Measurements from ENCODE around the gene HSD11B1.

HSD11B1 gene

DNA sequence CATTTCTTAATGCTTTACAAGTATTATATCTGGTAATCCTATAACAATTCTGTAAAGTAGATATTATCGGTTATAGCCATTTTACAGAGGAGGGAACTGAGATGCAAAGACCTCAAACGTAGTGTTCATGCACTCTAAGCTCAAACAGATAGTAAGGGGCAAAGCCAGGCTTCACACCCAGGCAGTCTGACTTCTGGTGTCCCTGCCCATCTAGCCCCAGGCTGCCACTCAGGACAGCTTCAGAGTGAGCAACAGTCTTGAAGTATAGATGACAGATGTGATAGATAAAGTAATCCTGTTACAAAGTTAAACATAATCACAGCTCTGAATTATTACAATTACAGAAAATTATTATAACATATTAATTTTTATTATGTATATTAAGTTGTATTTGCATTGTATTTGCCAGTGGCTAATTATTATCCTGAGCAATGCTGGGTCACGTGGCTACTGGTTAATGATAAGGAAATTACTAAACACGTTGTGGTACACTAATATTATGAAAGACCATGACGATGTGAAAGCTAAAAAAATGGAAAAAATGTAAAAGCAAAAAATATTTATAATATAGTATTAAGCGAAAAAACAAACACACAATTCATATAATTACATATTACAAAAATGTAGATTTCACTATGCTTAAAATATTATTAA, 45.2 kb downstream of the HSD11B1 start:
- ChIA-PET POLR2A (no interaction called here), CTCF (interaction anchor here (1.0 to 3.2 kb wide), 4 partner anchors 18 to 103 kb away, joined by 3 to 28 read pairs (median 6); no protein-coding TSS in a partner anchor)
- Histone ChIP-seq H3K27ac (ENCODE audit: insufficient read depth in 1 of 2, low read depth in 1 of 2, low read length in 2 of 2, poor library complexity in 1 of 2, severe bottlenecking in 2 of 2) (no peak overlapping the region), H3K4me1 (ENCODE audit: control extremely low read depth in 1 of 4, control insufficient read depth in 4 of 4, insufficient read depth in 4 of 4, low read length in 3 of 4) (peaks cover 5 to 36% (median 23%) of the 10 kb centered on the region in 4 experiments), H3K36me3 (ENCODE audit: control insufficient read depth in 4 of 4, insufficient read depth in 4 of 4, low read length in 3 of 4) (no peaks in the 10 kb centered on the region), H3K27me3 (replicated peaks in 2 of 5; ENCODE audit: control insufficient read depth in 4 of 5, insufficient read depth in 5 of 5, low read length in 4 of 5) (no peaks in the 10 kb centered on the region), H3K9me3 (ENCODE audit: control extremely low read depth in 1 of 5, control insufficient read depth in 4 of 5, insufficient read depth in 2 of 5, low read depth in 1 of 5, low read length in 4 of 5) (no peaks in the 10 kb centered on the region), H3K4me3 (ENCODE audit: control insufficient read depth in 1 of 7, extremely low read depth in 1 of 7, insufficient read depth in 4 of 7, low read depth in 2 of 7, low read length in 6 of 7) (no peak overlapping the region)
- WGBS (ENCODE audit: insufficient coverage): 89% methylated on average over 3 of the region's 6 CpGs
- no peak for DNase-seq

DNA sequence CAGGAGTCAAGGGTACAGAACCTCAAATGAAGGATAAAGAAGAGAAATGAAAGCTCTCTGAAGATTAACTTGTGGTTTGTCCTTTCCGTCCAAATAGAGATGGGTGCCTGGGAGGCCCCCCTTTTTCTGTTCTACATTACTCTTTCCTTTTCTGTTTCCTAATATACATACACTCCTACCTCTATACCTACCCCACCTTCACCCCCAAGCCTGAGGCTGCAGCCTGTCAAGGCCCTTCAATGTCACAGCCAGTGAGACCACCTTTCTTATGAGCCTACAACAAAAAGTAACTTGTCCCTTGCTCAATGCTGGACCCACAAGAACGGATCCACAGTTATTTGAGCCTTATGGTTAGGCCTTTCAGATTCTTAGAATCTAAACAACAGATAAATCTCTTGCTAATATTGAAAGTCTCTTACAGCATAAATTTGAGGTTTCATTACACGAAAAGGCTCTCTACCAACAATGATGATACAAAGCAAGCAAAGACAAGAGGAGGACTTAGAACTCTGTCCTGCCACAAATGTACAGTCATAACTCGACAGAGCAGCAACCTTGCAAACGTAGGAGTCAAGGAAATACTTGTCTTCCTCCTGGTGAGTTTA, 47.1 kb downstream of the HSD11B1 start:
- H3K4me3 ChIP-seq (ENCODE audit: control insufficient read depth in 1 of 7, extremely low read depth in 1 of 7, insufficient read depth in 4 of 7, low read depth in 2 of 7, low read length in 6 of 7): peak overlapping the region in 2 of 7 experiments; percentile 6 to 7
- no peaks in the 10 kb centered on the region for H3K27me3 ChIP-seq (replicated peaks in 2 of 5; ENCODE audit: control insufficient read depth in 4 of 5, insufficient read depth in 5 of 5, low read length in 4 of 5)
- peaks cover 13 to 54% (median 42%) of the 10 kb centered on the region in 4 experiments for H3K4me1 ChIP-seq (ENCODE audit: control extremely low read depth in 1 of 4, control insufficient read depth in 4 of 4, insufficient read depth in 4 of 4, low read length in 3 of 4)
- no peak for DNase-seq
- peak overlapping the region in 1 of 2 experiments; percentile 44 for H3K27ac ChIP-seq (ENCODE audit: insufficient read depth in 1 of 2, low read depth in 1 of 2, low read length in 2 of 2, poor library complexity in 1 of 2, severe bottlenecking in 2 of 2)
- POLR2A ChIA-PET: no interaction called here
- CTCF ChIA-PET: interaction anchor here (0.9 to 1.2 kb wide), 2 partner anchors 8 to 175 kb away, joined by 3 to 4 read pairs; no protein-coding TSS in a partner anchor
- no peaks in the 10 kb centered on the region for H3K9me3 ChIP-seq (ENCODE audit: control extremely low read depth in 1 of 5, control insufficient read depth in 4 of 5, insufficient read depth in 2 of 5, low read depth in 1 of 5, low read length in 4 of 5)
- WGBS (ENCODE audit: insufficient coverage): 27% methylated on average over 5 of the region's 5 CpGs
- H3K36me3 ChIP-seq (ENCODE audit: control insufficient read depth in 4 of 4, insufficient read depth in 4 of 4, low read length in 3 of 4): no peaks in the 10 kb centered on the region

DNA sequence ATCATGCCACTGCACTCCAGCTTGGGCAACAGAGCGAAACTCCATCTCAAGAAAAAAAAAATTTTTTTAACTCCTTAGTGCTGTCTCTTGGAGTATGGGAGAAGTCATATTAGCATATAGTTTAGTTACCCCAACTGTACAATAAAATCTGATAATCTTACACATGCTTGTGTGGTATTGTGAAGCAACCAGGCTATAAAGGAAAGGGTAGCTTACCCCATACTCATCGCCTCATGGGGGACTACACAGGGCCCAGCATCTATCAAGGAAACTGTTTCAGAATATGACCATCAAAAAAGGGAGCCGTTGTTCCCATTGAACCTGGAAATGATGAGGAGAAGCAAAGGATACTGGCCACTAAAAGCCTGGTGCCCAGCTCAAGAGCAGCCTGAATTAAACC, 48.2 kb downstream of the HSD11B1 start:
- H3K27ac ChIP-seq (ENCODE audit: insufficient read depth in 1 of 2, low read depth in 1 of 2, low read length in 2 of 2, poor library complexity in 1 of 2, severe bottlenecking in 2 of 2): no peak overlapping the region
- no peaks in the 10 kb centered on the region for H3K36me3 ChIP-seq (ENCODE audit: control insufficient read depth in 4 of 4, insufficient read depth in 4 of 4, low read length in 3 of 4)
- no peaks in the 10 kb centered on the region for H3K9me3 ChIP-seq (ENCODE audit: control extremely low read depth in 1 of 5, control insufficient read depth in 4 of 5, insufficient read depth in 2 of 5, low read depth in 1 of 5, low read length in 4 of 5)
- peaks cover 22 to 57% (median 49%) of the 10 kb centered on the region in 4 experiments for H3K4me1 ChIP-seq (ENCODE audit: control extremely low read depth in 1 of 4, control insufficient read depth in 4 of 4, insufficient read depth in 4 of 4, low read length in 3 of 4)
- POLR2A ChIA-PET: no interaction called here
- H3K4me3 ChIP-seq (ENCODE audit: control insufficient read depth in 1 of 7, extremely low read depth in 1 of 7, insufficient read depth in 4 of 7, low read depth in 2 of 7, low read length in 6 of 7): no peak overlapping the region
- WGBS (ENCODE audit: insufficient coverage): 100% methylated on average over 1 of the region's 3 CpGs
- no peak for DNase-seq
- no peaks in the 10 kb centered on the region for H3K27me3 ChIP-seq (replicated peaks in 2 of 5; ENCODE audit: control insufficient read depth in 4 of 5, insufficient read depth in 5 of 5, low read length in 4 of 5)
- CTCF ChIA-PET: interaction anchor here (1.0 kb wide), 1 partner anchor 20 kb away, joined by 4 read pairs; no protein-coding TSS in a partner anchor

DNA sequence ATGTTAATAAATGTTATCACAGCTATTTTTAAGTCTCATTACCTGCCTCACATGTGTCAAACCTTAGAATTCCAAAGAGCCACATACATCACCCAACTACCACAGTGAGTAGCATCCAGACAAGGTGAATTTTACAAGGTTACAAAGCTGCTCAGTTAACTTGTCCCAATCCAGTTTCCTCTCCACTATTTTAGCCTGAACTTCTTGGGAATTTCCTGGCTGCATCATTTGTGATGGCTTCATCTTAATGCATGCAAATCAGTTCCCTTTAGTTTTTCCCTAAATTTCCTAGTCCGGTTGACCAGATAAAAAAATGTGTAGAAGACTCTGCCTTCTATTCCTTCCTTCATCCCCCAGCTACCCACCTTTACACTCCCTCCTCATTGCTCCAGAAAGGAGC, 50.6 kb downstream of the HSD11B1 start:
- peaks cover 32 to 65% (median 57%) of the 10 kb centered on the region in 4 experiments for H3K4me1 ChIP-seq (ENCODE audit: control extremely low read depth in 1 of 4, control insufficient read depth in 4 of 4, insufficient read depth in 4 of 4, low read length in 3 of 4)
- H3K27me3 ChIP-seq (replicated peaks in 2 of 5; ENCODE audit: control insufficient read depth in 4 of 5, insufficient read depth in 5 of 5, low read length in 4 of 5): no peaks in the 10 kb centered on the region
- CTCF ChIA-PET: interaction anchor here (0.9 to 8.2 kb wide), 6 partner anchors 9 to 105 kb away, joined by 3 to 54 read pairs (median 4); no protein-coding TSS in a partner anchor
- peak overlapping the region in 1 of 2 experiments; percentile 77 for H3K27ac ChIP-seq (ENCODE audit: insufficient read depth in 1 of 2, low read depth in 1 of 2, low read length in 2 of 2, poor library complexity in 1 of 2, severe bottlenecking in 2 of 2)
- H3K4me3 ChIP-seq (ENCODE audit: control insufficient read depth in 1 of 7, extremely low read depth in 1 of 7, insufficient read depth in 4 of 7, low read depth in 2 of 7, low read length in 6 of 7): peak overlapping the region in 2 of 7 experiments; percentile 68 to 82
- WGBS (ENCODE audit: insufficient coverage): no CpG with 5 or more reads among the region's 1 CpG
- H3K36me3 ChIP-seq (ENCODE audit: control insufficient read depth in 4 of 4, insufficient read depth in 4 of 4, low read length in 3 of 4): peaks cover 0 to 19% (median 11%) of the 10 kb centered on the region in 4 experiments
- POLR2A ChIA-PET: interaction anchor here (0.7 kb wide), 1 partner anchor 117 kb away, joined by 4 read pairs; no protein-coding TSS in a partner anchor
- no peaks in the 10 kb centered on the region for H3K9me3 ChIP-seq (ENCODE audit: control extremely low read depth in 1 of 5, control insufficient read depth in 4 of 5, insufficient read depth in 2 of 5, low read depth in 1 of 5, low read length in 4 of 5)
- no peak for DNase-seq

DNA sequence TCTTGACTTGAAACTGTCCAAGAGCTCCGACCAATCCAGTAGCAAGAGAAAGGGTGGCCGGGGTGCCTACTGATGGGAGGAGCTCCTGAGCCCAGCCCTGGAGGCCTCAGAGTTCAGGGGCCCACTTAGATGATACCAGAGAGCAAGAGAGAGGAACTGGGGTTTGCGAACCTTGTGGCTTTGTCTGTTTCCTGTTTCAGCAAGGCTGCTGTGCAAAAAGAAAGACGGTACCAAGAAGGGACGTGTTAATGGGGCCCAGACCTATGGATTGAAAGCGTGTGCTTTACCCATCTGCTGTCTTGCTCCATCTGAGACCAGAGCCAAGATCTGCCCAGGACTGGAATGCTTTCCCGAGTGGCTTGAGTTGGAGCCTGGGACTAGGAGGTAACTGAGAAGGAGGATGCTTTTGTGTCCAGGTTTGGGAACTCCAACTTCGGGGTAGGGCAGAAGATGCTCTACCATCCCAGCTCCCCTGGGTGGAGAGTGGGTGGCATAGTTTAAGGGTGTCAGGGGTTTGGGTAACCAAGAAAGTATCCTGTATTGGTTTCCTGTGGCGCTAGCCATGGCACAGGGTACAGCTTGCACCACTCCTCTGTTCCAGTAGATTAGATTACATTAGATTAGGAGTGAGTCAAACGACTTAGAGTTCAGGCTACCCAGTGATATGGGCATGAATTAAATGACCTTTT, 51.4 kb downstream of the HSD11B1 start, which contains the start of gene TRAF3IP3:
Gene TRAF3IP3, plus strand, starts transcription at position 128 of the 689 bp plus-strand sequence. CDS start 3,987 bp downstream, outside the sequence.
- ChIA-PET CTCF (interaction anchor here (1.0 to 8.2 kb wide), 6 partner anchors 8 to 106 kb away, joined by 3 to 54 read pairs (median 4); no protein-coding TSS in a partner anchor), POLR2A (interaction anchor here (0.7 kb wide), 1 partner anchor 116 kb away, joined by 4 read pairs; no protein-coding TSS in a partner anchor)
- WGBS (ENCODE audit: insufficient coverage): 6% methylated on average over 8 of the region's 10 CpGs
- H3K27me3 ChIP-seq (replicated peaks in 2 of 5; ENCODE audit: control insufficient read depth in 4 of 5, insufficient read depth in 5 of 5, low read length in 4 of 5): no peaks in the 10 kb centered on the region
- no peaks in the 10 kb centered on the region for H3K9me3 ChIP-seq (ENCODE audit: control extremely low read depth in 1 of 5, control insufficient read depth in 4 of 5, insufficient read depth in 2 of 5, low read depth in 1 of 5, low read length in 4 of 5)
- peak; percentile 85 to 97 (median 95) for DNase-seq
- H3K36me3 ChIP-seq (ENCODE audit: control insufficient read depth in 4 of 4, insufficient read depth in 4 of 4, low read length in 3 of 4): peaks cover 3 to 26% (median 16%) of the 10 kb centered on the region in 4 experiments
- H3K4me1 ChIP-seq (ENCODE audit: control extremely low read depth in 1 of 4, control insufficient read depth in 4 of 4, insufficient read depth in 4 of 4, low read length in 3 of 4): peaks cover 32 to 62% (median 57%) of the 10 kb centered on the region in 4 experiments
- peak within 1 kb of the TSS; percentile 26 to 77 for H3K27ac ChIP-seq (ENCODE audit: insufficient read depth in 1 of 2, low read depth in 1 of 2, low read length in 2 of 2, poor library complexity in 1 of 2, severe bottlenecking in 2 of 2)
- peak within 1 kb of the TSS; percentile 18 to 82 (median 63) for H3K4me3 ChIP-seq (ENCODE audit: control insufficient read depth in 1 of 7, extremely low read depth in 1 of 7, insufficient read depth in 4 of 7, low read depth in 2 of 7, low read length in 6 of 7)

DNA sequence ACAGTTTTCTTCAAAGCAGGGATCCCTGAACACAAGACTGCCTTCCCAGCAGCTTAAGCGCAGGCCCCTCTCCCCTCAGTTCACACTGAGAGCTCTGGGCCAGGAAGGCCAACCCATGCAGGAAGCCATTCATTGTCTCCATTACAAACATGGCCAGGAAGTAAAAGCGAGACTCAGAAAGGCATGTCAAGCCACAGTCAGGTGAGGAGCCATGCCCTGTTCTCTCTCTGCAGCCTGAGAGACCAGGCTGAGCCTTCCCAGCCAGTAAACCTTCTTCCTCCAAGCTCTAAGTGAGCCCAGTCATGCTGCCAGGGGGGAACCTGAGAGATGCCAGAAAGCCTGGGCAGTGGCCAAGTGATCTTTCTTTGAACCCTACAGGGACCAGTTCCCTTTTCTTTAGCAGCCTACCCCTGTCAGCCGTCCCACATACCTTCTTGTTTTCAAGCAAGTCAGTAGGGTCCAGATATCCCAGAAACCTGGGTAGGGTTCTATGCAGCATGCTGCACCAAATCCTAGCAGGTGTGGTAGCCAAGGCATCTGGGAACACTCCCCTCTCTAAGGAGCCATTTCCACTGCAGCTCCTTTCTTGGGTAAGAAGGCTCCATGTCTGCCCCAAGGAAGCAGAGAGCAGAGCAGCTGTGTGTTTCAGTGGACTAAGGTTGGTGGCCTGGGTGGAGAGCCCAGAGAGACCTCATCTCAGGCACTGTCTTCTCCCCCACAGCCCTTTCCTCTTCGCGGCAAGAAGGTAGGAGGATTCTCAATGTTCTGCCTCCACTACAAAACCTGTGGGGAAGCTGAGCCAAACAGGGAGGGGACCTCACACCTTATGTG, 52.2 kb downstream of the HSD11B1 start:
- Histone ChIP-seq H3K36me3 (ENCODE audit: control insufficient read depth in 4 of 4, insufficient read depth in 4 of 4, low read length in 3 of 4) (peaks cover 9 to 34% (median 23%) of the 10 kb centered on the region in 4 experiments), H3K27ac (ENCODE audit: insufficient read depth in 1 of 2, low read depth in 1 of 2, low read length in 2 of 2, poor library complexity in 1 of 2, severe bottlenecking in 2 of 2) (peak overlapping the region; percentile 26 to 77), H3K4me3 (ENCODE audit: control insufficient read depth in 1 of 7, extremely low read depth in 1 of 7, insufficient read depth in 4 of 7, low read depth in 2 of 7, low read length in 6 of 7) (peak overlapping the region; percentile 18 to 82 (median 63)), H3K27me3 (replicated peaks in 2 of 5; ENCODE audit: control insufficient read depth in 4 of 5, insufficient read depth in 5 of 5, low read length in 4 of 5) (no peaks in the 10 kb centered on the region), H3K9me3 (ENCODE audit: control extremely low read depth in 1 of 5, control insufficient read depth in 4 of 5, insufficient read depth in 2 of 5, low read depth in 1 of 5, low read length in 4 of 5) (no peaks in the 10 kb centered on the region), H3K4me1 (ENCODE audit: control extremely low read depth in 1 of 4, control insufficient read depth in 4 of 4, insufficient read depth in 4 of 4, low read length in 3 of 4) (peaks cover 32 to 55% (median 50%) of the 10 kb centered on the region in 4 experiments)
- CTCF ChIA-PET: interaction anchor here (1.2 to 8.2 kb wide), 3 partner anchors 9 to 19 kb away, joined by 4 to 54 read pairs (median 4); no protein-coding TSS in a partner anchor
- 8% methylated on average over 3 of the region's 5 CpGs for WGBS (ENCODE audit: insufficient coverage)
- peak; percentile 17 to 79 (median 69) for DNase-seq
- POLR2A ChIA-PET: interaction anchor here (0.6 kb wide), 1 partner anchor 65 kb away, joined by 3 read pairs; no protein-coding TSS in a partner anchor

All from common myeloid progenitor, CD34-positive (primary cell).